ENCODE results near the gene FXYD4.
"Not testable (repeated sequence)": the region's sequence is repeated elsewhere in the genome, so short reads cannot be mapped to it uniquely, and the experiment has no call there.

FXYD4 gene

DNA sequence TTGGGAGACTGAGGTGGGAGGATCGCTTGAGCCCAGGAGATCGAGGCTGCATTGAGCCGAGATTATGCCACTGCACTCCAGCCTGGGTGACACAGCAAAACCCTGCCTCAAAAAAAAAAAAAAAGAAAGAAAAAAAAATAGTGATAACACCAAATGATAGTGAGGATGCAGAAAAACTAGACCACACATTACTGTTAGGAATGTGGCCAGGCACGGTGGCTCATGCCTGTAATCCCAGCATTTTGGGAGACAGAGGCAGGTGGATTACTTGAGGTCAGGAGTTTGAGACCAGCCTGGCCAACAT lies 40.7 kb upstream of the FXYD4 start:
- not testable (repeated sequence) for H3K4me1 ChIP-seq (ENCODE audit: control insufficient read depth in 5 of 5, insufficient read depth in 5 of 5, low read length in 5 of 5); H3K36me3 ChIP-seq (ENCODE audit: control insufficient read depth in 5 of 5, insufficient read depth in 5 of 5, low read length in 5 of 5); H3K4me3 ChIP-seq (ENCODE audit: low read depth in 1 of 5, low read length in 5 of 5); H3K27ac ChIP-seq (ENCODE audit: low read depth, low read length); H3K9ac ChIP-seq (ENCODE audit: low read length in 5 of 5); H3K9me3 ChIP-seq (ENCODE audit: control insufficient read depth in 5 of 5, low read length in 5 of 5); H3K27me3 ChIP-seq (ENCODE audit: control insufficient read depth in 5 of 5, insufficient read depth in 4 of 5, low read length in 5 of 5)

DNA sequence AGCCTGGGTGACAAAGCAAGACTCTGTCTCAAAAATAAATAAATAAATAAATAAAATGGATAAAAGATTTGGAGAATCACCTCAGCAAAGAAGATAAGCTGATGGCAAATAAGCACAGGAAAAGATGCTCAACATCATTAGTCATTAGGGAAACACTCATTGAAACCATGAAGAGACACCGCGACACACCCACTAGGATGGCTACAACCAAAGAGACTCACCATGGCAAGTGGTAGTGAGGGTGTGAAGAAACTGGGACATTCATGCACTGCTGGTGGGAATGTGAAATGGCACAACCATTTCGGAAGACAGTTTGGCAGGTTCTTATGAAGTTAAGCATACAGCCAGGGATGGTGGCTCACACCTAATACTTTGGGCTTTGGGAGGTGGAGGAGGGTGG lies 37.8 kb upstream of the FXYD4 start:
- Histone ChIP-seq H3K4me1 (ENCODE audit: control insufficient read depth in 5 of 5, insufficient read depth in 5 of 5, low read length in 5 of 5) (no peaks in the 10 kb centered on the region), H3K9me3 (ENCODE audit: control insufficient read depth in 5 of 5, low read length in 5 of 5) (no peaks in the 10 kb centered on the region), H3K9ac (ENCODE audit: low read length in 5 of 5) (no peak overlapping the region), H3K27me3 (ENCODE audit: control insufficient read depth in 5 of 5, insufficient read depth in 4 of 5, low read length in 5 of 5) (peaks cover 0 to 9% (median 7%) of the 10 kb centered on the region in 5 donors), H3K4me3 (ENCODE audit: low read depth in 1 of 5, low read length in 5 of 5) (no peak overlapping the region), H3K27ac (ENCODE audit: low read depth, low read length) (no peak overlapping the region), H3K36me3 (ENCODE audit: control insufficient read depth in 5 of 5, insufficient read depth in 5 of 5, low read length in 5 of 5) (no peaks in the 10 kb centered on the region)

DNA sequence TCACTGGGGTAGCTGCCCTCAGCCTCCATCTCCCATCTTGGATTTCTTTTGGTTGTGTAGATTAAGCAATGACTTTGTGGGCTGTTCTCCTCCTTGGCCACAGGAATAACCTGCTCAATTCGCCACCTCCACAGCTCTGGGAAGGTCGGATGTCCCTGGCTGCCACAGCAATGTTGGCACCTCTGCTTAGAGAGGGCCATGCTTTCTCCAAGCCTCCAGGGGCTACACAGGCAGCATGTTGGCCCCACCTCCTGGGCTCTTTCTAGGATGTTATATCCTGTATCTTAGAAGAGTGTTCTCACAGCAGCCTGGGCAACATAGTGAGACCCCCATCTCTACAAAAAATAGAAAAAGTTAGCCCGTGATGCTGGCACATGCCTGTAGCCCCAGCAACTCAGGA lies 35.4 kb upstream of the FXYD4 start:
- Histone ChIP-seq H3K4me3 (ENCODE audit: low read depth in 1 of 5, low read length in 5 of 5) (no peak overlapping the region), H3K4me1 (ENCODE audit: control insufficient read depth in 5 of 5, insufficient read depth in 5 of 5, low read length in 5 of 5) (peaks cover 0 to 4% (median 0%) of the 10 kb centered on the region in 5 donors), H3K9me3 (ENCODE audit: control insufficient read depth in 5 of 5, low read length in 5 of 5) (no peaks in the 10 kb centered on the region), H3K27ac (ENCODE audit: low read depth, low read length) (no peak overlapping the region), H3K27me3 (ENCODE audit: control insufficient read depth in 5 of 5, insufficient read depth in 4 of 5, low read length in 5 of 5) (peaks cover 13 to 23% (median 15%) of the 10 kb centered on the region in 5 donors), H3K9ac (ENCODE audit: low read length in 5 of 5) (no peak overlapping the region), H3K36me3 (ENCODE audit: control insufficient read depth in 5 of 5, insufficient read depth in 5 of 5, low read length in 5 of 5) (no peaks in the 10 kb centered on the region)

DNA sequence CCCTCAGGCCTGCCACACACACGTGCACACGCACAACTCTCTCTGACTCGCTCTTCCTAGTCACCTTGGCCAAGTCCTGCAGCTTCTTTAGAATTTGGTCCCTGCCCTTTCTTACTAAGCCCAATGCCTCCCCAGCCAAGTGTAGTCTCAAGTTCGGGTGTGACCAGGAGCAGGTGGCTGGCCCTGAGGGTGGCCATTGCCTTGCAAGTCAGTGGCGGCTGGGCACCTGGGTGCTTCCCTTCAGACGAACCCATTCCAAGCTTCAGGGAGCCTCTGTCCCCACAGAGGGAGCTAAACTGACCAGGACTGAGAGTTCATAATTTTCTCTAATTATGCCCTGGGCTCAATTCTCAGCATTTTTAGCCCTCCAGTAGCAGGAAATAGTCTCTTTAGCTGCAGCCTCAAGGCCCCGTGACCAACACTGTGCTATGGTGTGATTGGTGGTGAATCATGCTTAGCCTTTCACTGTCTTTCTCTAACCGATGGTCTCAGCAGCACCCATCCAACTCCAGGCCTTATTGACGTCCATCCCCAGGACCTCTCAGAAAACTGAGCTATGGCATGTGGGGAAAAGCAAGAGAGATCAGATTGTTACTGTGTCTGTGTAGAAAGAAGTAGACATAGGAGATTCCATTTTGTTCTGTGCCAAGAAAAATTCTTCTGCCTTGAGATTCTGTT lies 34.7 kb upstream of the FXYD4 start:
- no peaks in the 10 kb centered on the region for H3K36me3 ChIP-seq (ENCODE audit: control insufficient read depth in 5 of 5, insufficient read depth in 5 of 5, low read length in 5 of 5)
- no peaks in the 10 kb centered on the region for H3K9me3 ChIP-seq (ENCODE audit: control insufficient read depth in 5 of 5, low read length in 5 of 5)
- H3K4me3 ChIP-seq (ENCODE audit: low read depth in 1 of 5, low read length in 5 of 5), result no peak overlapping the region
- no peak overlapping the region for H3K27ac ChIP-seq (ENCODE audit: low read depth, low read length)
- H3K27me3 ChIP-seq (ENCODE audit: control insufficient read depth in 5 of 5, insufficient read depth in 4 of 5, low read length in 5 of 5), result peaks cover 13 to 23% (median 15%) of the 10 kb centered on the region in 5 donors
- H3K9ac ChIP-seq (ENCODE audit: low read length in 5 of 5), result no peak overlapping the region
- peaks cover 0 to 4% (median 0%) of the 10 kb centered on the region in 5 donors for H3K4me1 ChIP-seq (ENCODE audit: control insufficient read depth in 5 of 5, insufficient read depth in 5 of 5, low read length in 5 of 5)

DNA sequence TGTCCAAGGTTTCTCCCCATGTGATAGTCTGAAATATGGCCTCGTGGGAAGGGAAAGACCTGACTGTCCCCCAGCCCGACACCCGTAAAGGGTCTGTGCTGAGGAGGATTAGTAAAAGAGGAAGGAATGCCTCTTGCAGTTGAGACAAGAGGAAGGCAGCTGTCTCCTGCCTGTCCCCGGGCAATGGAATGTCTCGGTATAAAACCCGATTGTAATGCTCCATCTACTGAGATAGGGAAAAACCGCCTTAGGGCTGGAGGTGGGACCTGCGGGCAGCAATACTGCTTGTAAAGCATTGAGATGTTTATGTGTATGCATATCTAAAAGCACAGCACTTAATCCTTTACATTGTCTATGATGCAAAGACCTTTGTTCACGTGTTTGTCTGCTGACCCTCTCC lies 33.9 kb upstream of the FXYD4 start:
- H3K9me3 ChIP-seq (ENCODE audit: control insufficient read depth in 5 of 5, low read length in 5 of 5); H3K36me3 ChIP-seq (ENCODE audit: control insufficient read depth in 5 of 5, insufficient read depth in 5 of 5, low read length in 5 of 5); H3K4me3 ChIP-seq (ENCODE audit: low read depth in 1 of 5, low read length in 5 of 5); H3K9ac ChIP-seq (ENCODE audit: low read length in 5 of 5); H3K4me1 ChIP-seq (ENCODE audit: control insufficient read depth in 5 of 5, insufficient read depth in 5 of 5, low read length in 5 of 5); H3K27ac ChIP-seq (ENCODE audit: low read depth, low read length): not testable (repeated sequence)
- H3K27me3 ChIP-seq (ENCODE audit: control insufficient read depth in 5 of 5, insufficient read depth in 4 of 5, low read length in 5 of 5), result peaks cover 13 to 27% (median 17%) of the 10 kb centered on the region in 5 donors

DNA sequence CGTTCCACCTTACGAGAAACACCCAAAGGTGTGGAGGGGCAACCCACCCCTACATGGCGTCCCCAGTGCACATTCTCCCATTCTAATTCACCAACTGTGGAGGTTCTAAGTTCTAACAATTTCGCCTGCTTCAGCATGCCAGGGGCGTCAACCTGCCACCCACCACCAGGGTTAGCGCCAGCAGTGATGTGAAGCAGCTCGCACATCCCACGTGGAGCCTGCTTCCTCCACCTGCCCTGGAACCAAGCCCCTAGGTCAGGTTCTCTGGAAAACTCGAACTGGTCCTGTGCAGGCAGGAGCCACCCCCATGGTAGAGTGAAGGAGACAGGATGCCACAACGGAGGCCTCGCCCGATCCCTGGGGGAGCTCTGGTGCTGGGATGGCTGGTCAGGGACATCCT lies 33.3 kb upstream of the FXYD4 start:
- Histone ChIP-seq H3K9me3 (ENCODE audit: control insufficient read depth in 5 of 5, low read length in 5 of 5) (no peaks in the 10 kb centered on the region), H3K4me3 (ENCODE audit: low read depth in 1 of 5, low read length in 5 of 5) (no peak overlapping the region), H3K27me3 (ENCODE audit: control insufficient read depth in 5 of 5, insufficient read depth in 4 of 5, low read length in 5 of 5) (peaks cover 13 to 27% (median 17%) of the 10 kb centered on the region in 5 donors), H3K9ac (ENCODE audit: low read length in 5 of 5) (no peak overlapping the region), H3K36me3 (ENCODE audit: control insufficient read depth in 5 of 5, insufficient read depth in 5 of 5, low read length in 5 of 5) (no peaks in the 10 kb centered on the region), H3K4me1 (ENCODE audit: control insufficient read depth in 5 of 5, insufficient read depth in 5 of 5, low read length in 5 of 5) (peaks cover 0 to 4% (median 0%) of the 10 kb centered on the region in 5 donors), H3K27ac (ENCODE audit: low read depth, low read length) (no peak overlapping the region)

DNA sequence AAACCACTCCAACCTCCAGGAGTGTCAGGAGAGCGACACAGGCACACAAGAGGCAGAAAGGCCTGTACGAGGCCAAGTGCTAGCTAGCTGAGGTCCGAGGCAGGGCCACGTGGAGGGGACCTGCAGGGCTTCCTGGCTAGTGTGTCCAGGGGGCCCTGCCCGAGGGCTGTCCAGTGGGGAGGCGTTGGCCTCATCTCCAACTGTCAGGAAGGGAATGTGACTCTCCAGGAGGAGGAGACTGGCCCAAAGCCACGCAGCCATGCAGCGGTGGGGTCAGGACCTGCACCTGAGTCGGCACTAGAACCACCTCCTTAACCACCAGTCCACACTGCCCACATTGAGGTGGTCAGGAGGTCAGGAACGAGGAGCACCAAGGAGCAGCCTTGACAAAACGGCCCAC lies 32.3 kb upstream of the FXYD4 start:
- H3K27ac ChIP-seq (ENCODE audit: low read depth, low read length), result no peak overlapping the region
- no peaks in the 10 kb centered on the region for H3K9me3 ChIP-seq (ENCODE audit: control insufficient read depth in 5 of 5, low read length in 5 of 5)
- H3K9ac ChIP-seq (ENCODE audit: low read length in 5 of 5), result no peak overlapping the region
- H3K27me3 ChIP-seq (ENCODE audit: control insufficient read depth in 5 of 5, insufficient read depth in 4 of 5, low read length in 5 of 5), result peaks cover 15 to 27% (median 22%) of the 10 kb centered on the region in 5 donors
- H3K4me1 ChIP-seq (ENCODE audit: control insufficient read depth in 5 of 5, insufficient read depth in 5 of 5, low read length in 5 of 5), result peaks cover 0 to 4% (median 0%) of the 10 kb centered on the region in 5 donors
- no peak overlapping the region for H3K4me3 ChIP-seq (ENCODE audit: low read depth in 1 of 5, low read length in 5 of 5)
- H3K36me3 ChIP-seq (ENCODE audit: control insufficient read depth in 5 of 5, insufficient read depth in 5 of 5, low read length in 5 of 5), result no peaks in the 10 kb centered on the region

DNA sequence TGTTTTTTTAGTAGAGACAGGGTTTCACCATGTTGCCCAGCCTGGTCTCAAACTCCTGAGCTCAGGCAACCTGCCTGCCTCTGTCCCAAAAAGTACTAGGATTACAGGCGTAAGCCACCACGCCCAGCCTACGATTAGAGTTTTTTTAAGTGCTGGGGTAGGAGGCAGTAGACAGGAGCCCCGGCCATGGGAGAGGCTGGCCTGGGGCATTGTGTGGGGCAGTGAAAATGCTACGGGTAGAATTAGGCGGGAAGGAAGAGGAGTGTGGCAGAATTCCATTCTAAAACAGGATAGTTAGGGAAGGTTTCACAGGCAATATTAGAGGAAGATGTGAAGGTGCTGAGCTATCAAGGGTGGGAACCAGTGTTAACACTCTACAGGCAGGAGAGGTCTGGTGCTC lies 31.3 kb upstream of the FXYD4 start:
- no peak overlapping the region for H3K4me3 ChIP-seq (ENCODE audit: low read depth in 1 of 5, low read length in 5 of 5)
- H3K27ac ChIP-seq (ENCODE audit: low read depth, low read length), result no peak overlapping the region

DNA sequence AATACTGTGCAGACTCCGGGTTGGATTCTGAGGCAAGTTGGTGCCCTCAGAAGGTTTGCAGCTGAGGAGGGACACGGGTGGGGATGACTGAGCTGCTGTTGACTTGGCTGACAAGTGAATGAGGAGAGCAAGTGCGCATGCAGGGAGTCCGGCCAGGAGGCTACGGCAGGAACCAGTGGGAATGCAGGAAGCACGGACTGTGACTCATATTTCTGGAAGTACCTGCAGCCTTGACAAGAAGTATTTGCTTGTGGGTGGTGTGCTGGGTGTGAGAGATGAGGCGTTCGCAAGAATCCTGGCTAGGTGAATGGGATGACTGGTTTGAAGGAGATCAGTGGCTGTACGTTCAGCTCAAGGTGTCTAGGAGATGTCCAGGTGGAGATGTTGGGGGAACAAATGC lies 30.8 kb upstream of the FXYD4 start:
- H3K27ac ChIP-seq (ENCODE audit: low read depth, low read length), result no peak overlapping the region
- no peaks in the 10 kb centered on the region for H3K9me3 ChIP-seq (ENCODE audit: control insufficient read depth in 5 of 5, low read length in 5 of 5)
- H3K4me3 ChIP-seq (ENCODE audit: low read depth in 1 of 5, low read length in 5 of 5), result no peak overlapping the region
- H3K36me3 ChIP-seq (ENCODE audit: control insufficient read depth in 5 of 5, insufficient read depth in 5 of 5, low read length in 5 of 5), result no peaks in the 10 kb centered on the region
- peaks cover 0 to 4% (median 0%) of the 10 kb centered on the region in 5 donors for H3K4me1 ChIP-seq (ENCODE audit: control insufficient read depth in 5 of 5, insufficient read depth in 5 of 5, low read length in 5 of 5)
- H3K27me3 ChIP-seq (ENCODE audit: control insufficient read depth in 5 of 5, insufficient read depth in 4 of 5, low read length in 5 of 5), result peaks cover 15 to 27% (median 22%) of the 10 kb centered on the region in 5 donors
- H3K9ac ChIP-seq (ENCODE audit: low read length in 5 of 5), result no peak overlapping the region

More for the DNA sequence above, 31.3 kb upstream of the FXYD4 start:
- Histone ChIP-seq H3K9me3 (ENCODE audit: control insufficient read depth in 5 of 5, low read length in 5 of 5) (no peaks in the 10 kb centered on the region), H3K36me3 (ENCODE audit: control insufficient read depth in 5 of 5, insufficient read depth in 5 of 5, low read length in 5 of 5) (no peaks in the 10 kb centered on the region), H3K27me3 (ENCODE audit: control insufficient read depth in 5 of 5, insufficient read depth in 4 of 5, low read length in 5 of 5) (peaks cover 15 to 27% (median 22%) of the 10 kb centered on the region in 5 donors), H3K4me1 (ENCODE audit: control insufficient read depth in 5 of 5, insufficient read depth in 5 of 5, low read length in 5 of 5) (peaks cover 0 to 4% (median 0%) of the 10 kb centered on the region in 5 donors), H3K9ac (ENCODE audit: low read length in 5 of 5) (no peak overlapping the region)

DNA sequence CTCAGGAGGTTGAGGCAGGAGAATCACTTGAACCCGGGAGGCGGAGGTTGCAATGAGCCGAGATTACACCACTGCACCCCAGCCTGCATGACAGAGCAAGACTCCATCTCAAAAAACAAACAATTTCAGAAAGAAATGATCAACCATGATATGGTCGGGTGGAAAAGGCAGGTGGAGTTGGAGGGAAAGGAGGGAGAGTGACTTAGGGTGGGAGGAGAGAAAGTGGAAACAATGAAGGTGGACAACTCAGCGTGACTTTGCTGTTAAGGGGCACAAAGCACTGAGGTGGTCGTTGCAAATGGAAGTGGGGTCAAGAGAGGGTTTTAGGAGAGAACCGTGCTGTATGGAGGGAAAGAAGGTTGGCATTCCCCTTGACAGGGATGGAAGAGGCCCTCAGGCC lies 30.0 kb upstream of the FXYD4 start:
- Histone ChIP-seq H3K4me1 (ENCODE audit: control insufficient read depth in 5 of 5, insufficient read depth in 5 of 5, low read length in 5 of 5) (peaks cover 0 to 4% (median 0%) of the 10 kb centered on the region in 5 donors), H3K27ac (ENCODE audit: low read depth, low read length) (no peak overlapping the region), H3K9me3 (ENCODE audit: control insufficient read depth in 5 of 5, low read length in 5 of 5) (no peaks in the 10 kb centered on the region), H3K36me3 (ENCODE audit: control insufficient read depth in 5 of 5, insufficient read depth in 5 of 5, low read length in 5 of 5) (no peaks in the 10 kb centered on the region), H3K4me3 (ENCODE audit: low read depth in 1 of 5, low read length in 5 of 5) (no peak overlapping the region), H3K9ac (ENCODE audit: low read length in 5 of 5) (no peak overlapping the region), H3K27me3 (ENCODE audit: control insufficient read depth in 5 of 5, insufficient read depth in 4 of 5, low read length in 5 of 5) (peaks cover 15 to 27% (median 22%) of the 10 kb centered on the region in 5 donors)
